HK-2 (cell line): ENCODE data around the gene SNF8.
A peak's percentile ranks its signal among the peaks of the same experiment; 100 is the strongest.

Experiments used
- DNase-seq: peaks from one replicate; pipeline ENCODE4 v3.0.0-alpha.2; 2018; ENCODE audit not compliant: unreplicated experiment

SNF8 gene

GRCh38 chr17:48892940-48893645, 51.5 kb downstream of the SNF8 start:
- DNase-seq = no peak

DNA sequence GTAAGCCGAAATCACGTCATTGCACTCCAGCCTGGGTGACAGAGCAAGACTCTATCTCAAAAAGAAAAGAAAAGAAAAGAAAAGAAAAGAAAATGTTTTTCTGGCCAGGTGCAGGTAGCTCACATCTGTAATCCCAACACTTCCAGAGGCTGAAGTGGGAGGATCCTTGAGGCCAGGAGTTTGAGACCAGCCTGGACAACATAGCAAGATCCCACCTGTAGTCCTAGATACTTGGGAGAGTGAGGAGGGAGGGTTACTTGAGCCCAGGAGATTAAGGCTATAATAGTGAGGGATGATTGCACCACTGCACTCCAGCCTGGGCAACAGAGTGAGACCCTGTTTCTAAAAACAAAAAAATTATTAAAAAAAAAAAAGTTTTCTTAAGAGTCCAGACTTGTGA, 54.6 kb downstream of the SNF8 start:
- DNase-seq = no peak

GRCh38 chr17:48883171-48883570, 61.5 kb downstream of the SNF8 start:
- peak; percentile 41 for DNase-seq

DNA sequence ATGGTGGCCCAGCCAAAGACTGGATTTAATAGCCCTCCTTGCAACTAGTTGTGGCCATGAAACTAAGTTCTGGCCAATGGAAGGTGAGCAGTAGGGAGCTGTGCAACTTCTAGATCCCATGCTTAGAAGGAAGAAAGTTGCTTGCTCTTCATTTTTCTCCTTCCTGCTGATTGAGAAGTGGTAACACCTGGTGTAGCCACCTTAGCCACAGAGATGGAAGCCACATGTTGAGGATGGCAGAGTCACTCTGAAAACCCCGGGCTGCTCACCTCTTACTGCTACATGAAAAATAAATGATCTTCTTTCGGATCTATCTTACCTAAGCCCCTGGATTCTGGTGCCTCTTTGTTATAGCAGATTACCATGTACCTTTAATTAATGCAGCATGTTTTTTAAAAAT, 62.4 kb downstream of the SNF8 start:
- DNase-seq = no peak
